Activated CD4-positive, CD25-positive, alpha-beta regulatory T cell treated with anti-CD3 and anti-CD28 coated beads, Interleukin-2, amount 50 U/mL, for 72 hours (primary cell): ENCODE results near the gene CCDC89.
"Not testable (repeated sequence)": the region's sequence is repeated elsewhere in the genome, so short reads cannot be mapped to it uniquely, and the experiment has no call there.

ENCODE experiments used
- DNase-seq: peaks from one replicate; pipeline ENCODE4 v3.0.0; 2021

Gene CCDC89

DNA sequence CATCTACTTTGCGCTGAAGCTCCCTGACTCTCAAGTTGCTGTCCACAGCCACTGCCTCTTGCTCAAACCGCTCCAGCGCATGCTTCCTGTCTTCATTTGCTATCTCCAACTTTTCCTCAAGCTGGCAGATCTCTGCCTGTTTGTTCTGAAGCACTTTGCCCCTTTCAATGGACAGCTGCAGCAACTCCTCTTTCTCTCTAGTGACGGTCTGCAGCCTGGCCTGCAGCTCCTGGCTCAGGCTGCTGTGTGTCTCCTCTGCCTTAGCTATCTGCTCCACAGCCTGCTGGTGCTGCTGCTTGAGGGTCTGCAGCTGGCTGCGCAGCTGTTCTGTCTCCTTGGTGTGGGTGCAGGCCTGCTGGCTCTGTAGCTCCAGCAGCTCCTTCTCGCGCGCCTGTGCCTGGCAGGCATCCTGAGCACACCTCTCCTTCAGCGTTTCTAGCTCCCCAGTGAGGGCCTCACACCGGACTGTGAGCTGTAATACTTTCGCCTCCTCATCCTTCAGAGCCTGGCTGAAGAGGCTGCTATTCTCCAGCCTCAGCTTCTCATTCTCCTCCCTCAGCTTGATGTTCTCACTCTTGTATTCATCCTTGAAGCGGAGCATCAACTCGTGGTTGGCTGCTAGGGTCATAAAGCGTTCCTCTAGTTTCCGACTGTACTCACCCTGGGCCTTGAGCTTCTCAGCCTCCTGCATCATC lies 723 bp downstream of the CCDC89 start:
- no peak for DNase-seq

DNA sequence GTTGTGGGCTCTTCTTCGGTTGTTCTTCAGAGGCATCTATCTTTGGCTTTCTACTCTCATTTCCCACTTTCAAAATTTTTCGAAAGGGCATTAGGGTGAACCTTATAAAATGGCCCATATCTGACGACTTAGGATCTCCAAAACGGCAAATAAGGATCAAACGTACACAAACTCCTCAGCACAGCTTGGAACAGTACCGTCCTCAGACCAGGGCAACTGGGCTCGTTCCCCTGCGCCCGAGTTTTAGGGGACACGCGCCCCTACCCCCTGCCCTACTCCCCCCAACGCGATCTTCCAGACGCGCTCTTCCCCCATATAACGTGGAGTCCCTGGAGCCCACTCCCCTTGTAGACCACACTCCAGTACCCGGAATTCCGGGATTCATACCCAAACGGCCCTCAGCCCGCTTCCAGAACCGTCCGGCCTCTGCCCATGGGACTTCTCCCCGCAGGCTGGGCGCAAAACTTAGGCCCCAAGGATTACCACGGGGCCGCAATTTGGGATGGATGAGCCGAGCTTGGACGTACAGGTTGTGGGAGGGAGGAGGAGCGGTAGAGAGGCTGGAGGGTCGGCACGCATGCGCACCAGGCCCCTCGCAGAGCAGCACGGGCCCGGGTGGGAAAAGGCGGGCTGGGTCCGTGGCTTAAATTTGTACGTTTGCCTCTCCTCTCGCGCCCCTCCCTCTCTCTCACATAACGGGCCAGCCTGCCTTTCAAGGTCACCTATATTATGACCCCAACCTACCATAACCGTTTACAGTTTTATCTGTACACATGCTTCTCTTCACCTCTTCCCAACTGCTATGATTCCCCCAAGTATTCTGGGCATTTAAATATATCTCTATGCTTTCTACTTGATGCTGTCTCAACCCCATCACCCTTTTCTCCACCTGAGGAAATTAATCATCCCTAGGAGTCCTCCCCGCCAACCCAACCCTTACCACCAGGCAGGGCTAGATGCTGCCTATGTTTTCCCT lies 3.4 kb downstream of the CCDC89 start:
- peak; percentile 65 for DNase-seq

DNA sequence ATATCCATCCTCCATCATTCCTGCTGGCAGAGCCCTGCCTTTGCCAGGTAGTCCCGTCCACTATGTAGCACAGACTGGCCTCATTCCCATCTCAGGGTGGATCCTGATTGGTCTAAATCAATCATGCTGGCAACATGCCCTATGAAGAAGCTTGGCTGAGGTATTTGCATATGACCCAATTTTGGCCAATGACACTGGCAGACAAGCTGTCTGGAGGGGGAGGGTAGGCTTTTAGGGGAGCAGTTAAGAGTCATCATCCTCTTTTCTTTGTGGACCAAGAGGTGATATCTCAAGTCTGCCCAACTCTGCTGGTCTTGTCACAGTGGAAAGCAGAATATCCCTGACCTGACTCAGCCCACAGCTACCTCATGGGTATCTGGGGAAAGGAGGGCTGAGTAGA lies 5.1 kb downstream of the CCDC89 start:
- DNase-seq = no peak

DNA sequence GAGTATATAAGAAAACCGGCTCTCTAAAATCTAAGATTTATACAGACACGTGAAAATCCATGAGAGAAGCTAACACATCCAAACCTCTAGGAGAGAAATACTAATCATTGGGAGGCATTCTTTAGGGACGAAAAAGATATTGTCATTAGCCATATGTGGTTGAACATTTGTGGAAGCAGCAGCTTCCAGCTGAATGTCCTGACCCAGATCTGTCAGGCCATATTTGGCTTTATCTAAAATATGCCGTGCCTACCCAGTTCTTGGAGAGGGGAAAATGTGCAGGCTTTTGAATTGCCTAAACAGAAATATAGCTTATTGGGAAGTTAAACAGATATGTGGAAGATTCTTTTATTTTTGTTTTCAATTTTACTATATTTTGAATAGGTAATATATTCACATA lies 6.4 kb downstream of the CCDC89 start:
- DNase-seq = no peak

DNA sequence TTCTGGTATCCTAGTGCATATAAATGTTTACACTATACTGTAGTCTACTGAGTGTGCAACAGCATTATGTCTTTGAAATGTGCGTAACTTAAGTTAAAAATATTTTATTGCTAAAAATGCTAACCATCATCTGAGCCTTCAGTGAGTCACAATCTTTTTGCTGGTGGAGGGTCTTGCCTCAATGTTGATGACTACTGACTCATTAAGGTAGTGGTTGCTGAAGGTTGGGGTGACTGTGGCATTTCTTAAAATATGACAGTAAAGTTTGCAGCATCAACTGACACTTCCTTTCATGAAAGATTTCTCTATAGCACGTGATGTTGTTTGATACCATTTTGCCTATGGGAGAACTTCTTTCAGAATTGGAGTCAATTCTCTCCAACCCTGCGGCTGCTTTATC lies 12.6 kb downstream of the CCDC89 start:
- no peak for DNase-seq

DNA sequence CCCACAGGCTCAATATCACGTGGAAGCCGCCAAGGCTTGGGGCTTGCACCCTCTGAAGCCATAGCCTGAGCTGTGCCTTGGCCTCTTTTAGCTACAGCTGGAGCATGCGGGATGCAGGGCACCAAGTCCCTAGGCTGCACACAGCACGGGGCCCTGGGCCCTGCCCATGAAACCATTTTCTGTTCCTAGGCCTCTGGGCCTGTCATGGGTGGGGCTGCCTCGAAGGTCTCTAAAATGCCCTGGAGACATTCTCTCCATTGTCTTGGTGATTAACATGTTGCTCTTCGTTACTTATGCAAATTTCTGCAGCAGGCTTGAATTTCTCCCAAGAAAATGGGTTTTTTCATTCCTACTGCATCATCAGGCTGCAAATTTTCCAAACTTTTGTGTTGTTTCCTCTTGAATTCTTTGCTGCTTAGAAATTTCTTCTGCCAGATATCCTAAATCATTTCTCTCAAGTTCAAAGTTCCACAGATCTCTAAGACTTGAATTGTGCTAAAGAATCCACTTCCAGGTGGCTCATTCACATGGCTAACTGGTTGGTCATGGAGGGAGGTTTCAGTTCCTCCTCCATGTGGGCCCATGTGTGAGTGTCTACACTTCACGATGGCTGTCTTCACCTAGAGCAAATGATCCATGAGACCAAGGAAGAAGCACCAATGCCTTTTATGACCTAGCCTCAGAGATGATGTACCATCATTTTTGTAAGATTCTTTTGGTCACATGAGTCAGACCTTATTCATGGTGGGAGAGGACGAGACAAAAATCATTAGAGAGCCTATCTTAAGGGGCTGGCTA lies 13.7 kb downstream of the CCDC89 start:
- DNase-seq = no peak

DNA sequence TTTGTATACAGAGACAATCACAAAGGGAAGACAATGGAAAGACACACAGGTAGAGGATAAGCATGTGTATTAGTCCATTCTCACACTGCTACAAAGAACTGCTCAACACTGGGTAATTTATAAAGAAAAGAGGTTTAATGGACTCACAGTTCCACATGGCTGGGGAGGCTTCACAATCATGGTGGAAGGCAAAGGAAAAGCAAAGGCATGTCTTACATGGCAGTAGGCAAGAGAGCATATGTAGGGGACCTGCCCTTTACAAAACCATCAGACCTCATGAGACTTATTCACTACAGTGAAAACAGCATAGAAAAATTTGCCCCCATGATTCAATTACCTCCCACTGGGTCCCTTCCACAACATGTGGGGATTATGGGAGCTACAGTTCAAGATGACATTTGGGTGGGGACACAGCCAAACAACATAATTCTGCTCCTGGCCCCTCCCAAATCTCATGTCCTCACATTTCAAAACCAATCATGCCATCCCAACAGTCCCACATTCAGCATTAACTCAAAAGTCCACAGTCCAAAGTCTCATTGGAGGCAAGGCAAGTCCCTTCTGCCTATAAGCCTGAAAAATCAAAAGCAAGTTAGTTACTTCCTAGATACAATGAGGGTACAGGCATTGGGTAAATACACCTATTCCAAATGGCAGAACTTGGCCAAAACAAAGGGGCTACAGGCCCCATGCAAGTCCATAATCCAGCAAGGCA lies 14.9 kb downstream of the CCDC89 start:
- not testable (repeated sequence) for DNase-seq

DNA sequence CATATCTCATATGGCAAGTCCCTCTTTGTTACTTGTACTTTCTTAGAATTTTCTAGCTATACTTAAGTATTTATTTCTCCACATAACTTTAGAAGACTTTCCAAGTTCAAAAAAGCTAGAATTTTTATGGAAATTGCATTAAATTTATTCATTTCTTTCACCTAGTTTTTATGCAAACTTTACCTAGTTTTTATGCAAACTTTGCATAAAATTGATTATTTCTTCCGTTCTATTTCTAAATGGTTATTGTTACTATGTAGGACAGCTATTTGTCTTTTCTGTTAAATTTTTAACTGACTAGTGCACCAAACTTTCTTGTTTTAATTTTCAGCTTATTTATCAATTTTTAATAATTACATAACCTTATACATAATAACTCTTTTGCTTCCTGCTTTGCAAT lies 17.8 kb downstream of the CCDC89 start:
- DNase-seq = no peak

DNA sequence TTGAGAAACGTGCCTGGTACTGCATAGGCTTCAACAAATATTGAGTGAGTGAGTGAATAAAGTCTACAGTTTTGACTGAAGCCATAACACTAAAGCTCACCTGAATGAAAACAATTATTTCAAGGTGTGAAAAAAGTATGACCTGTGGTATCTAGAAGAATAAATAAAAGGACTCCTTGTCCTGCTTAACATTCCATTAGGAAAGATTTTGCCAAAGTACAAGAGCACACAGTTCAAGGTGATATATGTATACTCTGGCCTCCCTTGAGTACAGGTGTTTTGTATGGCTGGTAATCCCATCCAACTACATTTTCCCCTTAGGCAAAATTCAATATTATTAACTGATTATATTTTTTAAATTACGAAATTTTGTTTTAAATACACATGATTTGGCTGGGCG lies 19.3 kb downstream of the CCDC89 start:
- no peak for DNase-seq

DNA sequence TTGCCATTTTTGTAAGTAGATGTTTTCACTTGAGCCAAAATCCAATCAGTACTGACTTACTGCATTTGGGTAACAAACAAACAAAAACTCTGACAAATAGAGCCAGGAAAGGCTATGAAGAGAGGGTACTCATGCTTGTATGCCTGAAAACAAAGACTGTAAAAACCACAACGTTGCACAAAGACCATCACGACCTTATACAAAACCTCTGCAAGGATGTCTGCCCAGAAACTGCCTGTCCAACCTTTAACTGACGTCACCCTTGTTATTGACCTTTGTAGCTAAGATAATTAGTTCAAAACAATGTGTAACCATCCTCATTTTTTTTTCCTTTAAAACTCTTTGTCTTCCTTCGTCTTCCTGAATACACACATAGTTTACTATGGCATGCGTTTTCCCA lies 20.3 kb downstream of the CCDC89 start:
- no peak for DNase-seq

DNA sequence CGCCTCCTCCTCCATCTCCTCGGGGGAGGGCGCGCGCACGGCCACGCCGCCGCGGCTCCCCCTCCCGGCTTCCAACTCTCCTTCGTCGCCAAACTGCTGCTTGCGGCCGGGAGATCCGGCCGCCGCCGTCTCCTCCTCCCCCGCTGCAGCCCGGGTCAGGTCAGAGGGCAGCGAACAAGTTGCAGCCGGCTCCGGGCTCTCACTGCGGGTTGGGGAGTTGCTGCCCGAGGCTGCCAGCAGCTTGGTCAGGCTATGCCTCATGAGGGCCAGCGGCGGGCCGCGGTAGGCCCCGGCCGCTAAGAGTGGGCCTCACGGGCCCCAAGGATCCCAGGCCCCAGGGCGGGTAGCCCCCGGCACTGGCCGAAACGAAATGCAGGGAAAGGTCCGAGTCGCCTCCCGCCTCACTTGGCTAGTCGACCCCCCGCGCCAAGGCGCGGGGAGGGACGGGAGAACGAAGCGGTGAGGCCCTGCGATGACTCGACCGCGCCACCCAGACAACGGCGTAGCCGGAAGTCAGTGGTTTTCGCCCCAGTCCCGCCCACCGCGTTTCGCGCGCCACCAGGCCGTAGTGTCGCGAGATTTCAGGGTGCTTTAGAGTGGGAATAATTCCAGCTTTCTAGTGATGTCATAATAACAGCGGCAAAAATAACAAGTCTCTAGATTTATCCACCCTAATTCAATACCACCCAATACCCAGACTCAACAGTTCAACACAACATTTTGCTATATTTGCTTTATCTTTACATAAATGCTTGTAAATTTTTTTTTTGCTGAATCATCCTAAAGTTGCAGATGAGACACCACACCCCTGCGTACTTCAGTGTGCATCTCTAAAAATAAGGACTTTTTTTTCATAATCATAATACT lies 21.1 kb downstream of the CCDC89 start, which contains the start of gene CREBZF:
TSS of gene CREBZF (minus strand) at position 515 of the 867 bp plus-strand sequence. CDS start at position 261, 254 bp downstream.
- DNase-seq = peak; percentile 95

DNA sequence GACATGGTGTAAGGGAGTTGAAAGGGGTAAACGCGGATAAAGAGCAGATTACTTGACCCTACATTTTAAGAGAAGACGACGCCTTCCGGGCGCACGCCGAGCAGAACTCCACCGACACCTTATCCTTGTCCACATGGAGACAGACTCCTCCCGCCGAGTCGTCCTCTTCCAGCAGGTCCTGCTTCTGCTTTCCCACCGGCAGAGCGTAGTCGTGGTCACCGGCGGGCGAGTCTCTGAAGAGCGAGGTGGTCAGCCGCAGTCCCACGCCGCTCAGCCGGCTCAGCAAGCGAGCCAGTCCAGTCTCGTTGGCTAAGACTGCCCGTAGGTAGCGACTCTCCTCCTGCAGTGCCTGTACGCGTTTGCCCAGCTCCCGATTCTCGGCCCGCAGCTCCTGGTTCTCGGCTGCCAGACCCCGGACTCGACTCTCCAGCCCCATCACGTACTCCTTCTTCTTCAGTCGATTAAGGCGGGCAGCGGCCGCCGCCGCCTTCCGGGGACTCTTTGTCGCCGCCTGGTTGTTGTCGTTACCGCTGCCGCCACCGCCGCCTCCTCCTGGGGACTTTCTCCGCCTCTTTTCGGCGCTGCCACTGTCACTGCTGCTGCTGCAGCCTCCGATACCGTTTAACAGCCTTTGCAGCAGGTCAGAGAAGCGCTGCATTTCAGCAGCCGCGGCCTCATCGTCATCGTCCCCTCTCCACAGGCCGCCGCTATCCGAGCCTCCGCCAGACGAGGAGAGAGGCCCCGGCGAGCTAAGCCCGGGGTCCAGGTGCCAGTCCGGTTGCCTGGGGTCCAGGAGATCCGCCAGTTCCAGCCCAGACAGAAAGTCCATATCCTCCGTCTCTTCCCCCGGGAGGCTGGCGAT lies 22.0 kb downstream of the CCDC89 start:
- peak; percentile 82 for DNase-seq

DNA sequence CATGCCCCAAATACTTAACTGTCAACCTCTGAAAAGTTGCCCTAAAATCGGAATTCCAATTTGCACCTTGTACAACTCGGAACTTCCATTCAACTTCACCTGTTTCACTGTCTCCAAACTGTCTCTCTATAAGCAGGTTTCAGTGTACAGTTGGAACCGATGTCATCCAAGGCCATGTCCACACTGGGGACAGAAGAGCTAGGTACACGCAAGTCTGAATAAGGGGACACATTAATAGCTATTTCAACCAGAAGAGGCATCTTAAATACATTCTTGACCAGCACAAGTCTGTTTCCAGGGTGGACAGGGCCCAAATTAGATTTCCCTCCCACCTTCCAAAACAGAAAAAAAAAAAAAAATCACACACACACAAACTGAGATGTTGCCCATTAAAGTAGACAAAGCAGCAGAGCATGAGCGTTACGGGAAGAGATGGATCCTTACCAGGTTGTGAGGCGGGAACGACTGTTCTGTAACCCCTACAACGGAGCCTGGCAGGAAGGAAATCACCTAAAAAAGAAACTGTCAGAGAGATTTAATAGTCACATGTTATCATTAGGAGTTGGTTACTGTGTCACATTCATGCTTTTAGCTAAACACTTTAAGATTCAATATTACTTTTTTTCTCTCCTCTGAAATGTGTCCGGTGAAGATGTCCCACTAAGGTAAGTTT lies 22.8 kb downstream of the CCDC89 start:
- no peak for DNase-seq

DNA sequence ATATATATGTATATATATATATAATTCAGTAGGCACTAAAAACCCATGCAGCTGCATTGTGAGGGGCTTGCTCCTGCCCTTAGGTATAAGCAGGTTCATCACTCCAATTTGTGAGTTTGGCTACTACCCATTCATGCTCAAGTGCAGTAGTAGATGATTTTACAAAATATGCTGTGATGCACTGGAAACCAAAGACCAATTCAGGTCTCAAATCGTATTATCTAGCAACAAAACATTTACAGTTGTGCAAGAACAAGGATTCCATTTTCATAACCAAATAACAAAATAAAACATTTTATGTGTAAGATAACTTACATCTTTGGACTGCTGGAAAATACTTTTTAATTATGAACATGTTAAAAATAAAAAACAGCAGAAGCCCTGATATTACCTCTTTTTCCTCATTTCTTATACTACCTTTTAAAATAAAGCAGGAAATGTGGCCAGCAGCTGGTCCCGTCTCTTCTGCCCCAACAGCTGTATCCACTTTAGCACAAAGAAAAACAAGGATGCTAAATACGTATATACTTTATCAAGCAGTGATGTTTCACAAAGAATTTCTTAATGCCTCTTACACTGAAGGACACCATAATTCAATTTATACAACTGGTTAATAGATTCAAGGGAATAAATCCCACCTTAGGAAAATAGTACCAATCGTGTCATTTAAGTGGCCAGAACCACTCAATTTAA lies 23.9 kb downstream of the CCDC89 start:
- DNase-seq = no peak

DNA sequence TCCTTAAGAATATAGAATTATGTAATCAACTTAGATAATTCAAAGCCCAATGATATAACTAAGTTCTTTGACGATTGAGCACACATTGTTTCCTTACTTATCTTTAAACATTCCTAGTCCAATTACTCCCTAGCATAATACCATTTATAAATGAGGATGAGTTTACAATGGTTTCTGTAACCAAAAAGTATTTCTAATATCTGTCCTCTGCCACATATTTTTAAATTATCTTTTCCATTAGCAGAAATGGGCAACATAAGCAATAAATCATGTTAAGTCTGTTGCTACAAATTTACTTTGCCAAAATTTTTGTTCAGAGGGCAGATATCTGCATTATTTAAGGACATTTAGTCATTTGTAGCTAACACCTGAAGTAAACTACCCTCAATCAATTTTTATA lies 27.8 kb downstream of the CCDC89 start:
- no peak for DNase-seq

DNA sequence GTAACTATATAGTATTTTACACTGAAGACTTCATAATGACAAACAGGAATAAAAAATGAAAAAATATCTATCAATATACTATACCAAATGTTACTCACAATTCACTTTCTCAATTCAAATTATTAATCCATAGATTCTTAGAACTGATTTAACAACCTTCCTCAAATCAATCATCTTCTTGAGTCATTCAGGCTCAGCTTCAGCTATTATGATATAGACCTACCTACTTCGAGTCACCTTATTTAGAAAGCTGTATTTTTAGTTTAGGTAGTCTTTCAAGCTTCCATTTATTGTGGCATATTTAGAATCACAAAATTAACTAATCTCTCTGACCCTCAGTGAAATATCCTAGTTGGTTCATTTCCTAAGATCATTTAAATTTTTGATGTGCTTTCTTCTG lies 29.2 kb downstream of the CCDC89 start:
- no peak for DNase-seq

DNA sequence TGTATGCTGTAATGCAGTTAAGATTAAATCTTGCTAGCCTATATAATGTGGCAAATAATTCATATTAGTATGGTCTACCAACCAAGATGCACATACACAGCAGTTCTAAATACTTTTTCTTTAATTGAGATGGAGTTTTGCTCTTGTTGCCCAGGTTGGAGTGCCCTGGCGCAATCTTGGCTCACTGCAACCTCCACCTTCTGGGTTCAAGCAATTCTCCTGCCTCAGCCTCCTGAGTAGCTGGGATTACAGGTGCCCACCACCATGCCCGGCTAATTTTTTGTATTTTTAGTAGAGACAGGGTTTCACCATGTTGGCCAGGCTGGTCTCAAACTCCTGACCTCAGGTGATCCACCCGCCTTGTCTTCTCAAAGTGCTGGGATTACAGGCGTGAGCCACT lies 31.7 kb downstream of the CCDC89 start:
- not testable (repeated sequence) for DNase-seq

DNA sequence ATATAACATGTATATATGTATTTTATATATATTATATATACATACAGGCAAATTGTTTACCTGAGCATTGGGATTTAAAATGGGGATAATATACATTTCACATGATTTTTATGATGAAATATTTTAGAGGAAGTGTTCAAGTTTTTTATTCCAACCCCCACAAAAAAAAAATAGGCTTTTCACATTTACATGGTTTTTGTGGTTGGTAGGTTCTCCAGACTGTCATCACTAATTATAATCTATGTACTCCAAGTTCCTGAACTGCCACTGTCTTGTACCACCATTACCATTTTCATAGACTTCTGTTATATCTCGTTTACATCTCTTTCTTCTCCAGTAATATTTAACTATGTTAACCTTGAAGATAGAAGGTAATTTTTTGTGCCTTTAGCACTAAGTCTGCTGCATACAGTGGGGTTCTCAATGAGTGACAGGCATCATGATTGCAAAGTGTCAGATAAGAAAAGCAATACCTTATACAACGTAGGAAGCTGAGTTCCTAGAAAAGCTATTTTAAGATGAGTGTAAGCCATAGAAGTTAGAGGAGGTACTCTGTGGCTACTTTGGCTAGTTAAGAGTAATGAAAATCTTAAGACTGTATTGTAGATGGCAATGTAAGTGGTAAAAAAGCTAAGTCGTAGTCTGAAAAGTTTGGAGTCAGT lies 33.1 kb downstream of the CCDC89 start:
- DNase-seq = no peak

DNA sequence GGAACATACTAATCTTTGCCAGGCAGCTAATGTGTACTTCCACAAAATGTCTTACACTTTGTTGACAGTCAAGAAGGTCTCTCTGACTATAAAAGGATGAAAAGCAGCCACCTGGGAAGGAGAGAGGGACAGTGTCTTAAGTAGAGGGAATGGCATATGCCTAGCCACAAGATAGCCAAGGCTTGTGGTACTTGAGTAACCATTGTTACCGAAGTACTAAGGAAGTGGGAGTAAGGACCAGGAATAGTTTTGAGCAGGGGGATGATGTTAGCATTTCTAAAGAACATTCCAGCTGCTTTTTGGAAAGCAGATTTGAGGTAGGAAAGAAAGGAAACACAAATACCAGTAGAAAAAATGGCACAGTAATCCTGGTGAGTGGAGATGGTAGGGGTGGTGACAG lies 34.9 kb downstream of the CCDC89 start:
- DNase-seq = no peak
